Astrocyte (in vitro differentiated cells and primary cell): ENCODE data around the gene FNDC3B.

ENCODE experiments used
- CTCF ChIP-seq: IDR thresholded peaks from 2 replicates; pipeline ENCODE4 v1.5.1; 2011; ENCODE audit warnings: low read depth, mild to moderate bottlenecking, inconsistent platforms, low read length, moderate library complexity; ENCODE audit not compliant: insufficient read depth
- EZH2 ChIP-seq: IDR thresholded peaks from 2 replicates; pipeline ENCODE4 v1.6.1; 2012; ENCODE audit warnings: mild to moderate bottlenecking, low read length, inconsistent platforms; ENCODE audit not compliant: insufficient read depth

DNA sequence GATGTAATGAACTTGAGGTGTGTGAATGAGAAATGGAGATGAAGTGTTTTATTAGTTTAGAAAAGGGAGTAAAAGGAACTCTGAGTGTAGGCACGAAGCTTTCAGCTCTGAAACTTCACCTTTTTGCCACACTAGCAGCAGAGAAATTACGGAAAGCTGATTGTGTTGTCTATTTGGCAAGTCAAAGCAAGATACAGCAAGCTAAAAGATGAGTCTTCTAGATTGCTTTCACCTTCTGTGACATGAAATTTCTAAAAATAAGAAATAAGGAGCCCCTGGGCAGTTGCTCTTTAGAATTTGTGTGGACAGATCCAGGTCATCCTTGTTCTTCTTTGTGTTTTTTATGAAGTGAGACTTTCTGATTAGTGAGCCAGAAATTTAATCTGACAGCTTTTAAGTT is 143.4 kb downstream of the FNDC3B start:
- TF ChIP-seq CTCF (no peak), EZH2 (no peak)
